22Rv1 (cell line): Measurements from ENCODE around the gene EMX1.

Source experiments
- ZFX ChIP-seq: fragments of 450-650 bp; IDR thresholded peaks from 2 replicates; pipeline ENCODE4 v1.6.1; 2017; ENCODE audit warnings: antibody characterized with exemption, borderline replicate concordance
- TF ChIP-seq, protein P1 (sequence below): fragments of 450-650 bp; IDR thresholded peaks from 2 replicates; pipeline ENCODE4 v1.5.1; 2017; ENCODE audit warnings: mild to moderate bottlenecking

DNA sequence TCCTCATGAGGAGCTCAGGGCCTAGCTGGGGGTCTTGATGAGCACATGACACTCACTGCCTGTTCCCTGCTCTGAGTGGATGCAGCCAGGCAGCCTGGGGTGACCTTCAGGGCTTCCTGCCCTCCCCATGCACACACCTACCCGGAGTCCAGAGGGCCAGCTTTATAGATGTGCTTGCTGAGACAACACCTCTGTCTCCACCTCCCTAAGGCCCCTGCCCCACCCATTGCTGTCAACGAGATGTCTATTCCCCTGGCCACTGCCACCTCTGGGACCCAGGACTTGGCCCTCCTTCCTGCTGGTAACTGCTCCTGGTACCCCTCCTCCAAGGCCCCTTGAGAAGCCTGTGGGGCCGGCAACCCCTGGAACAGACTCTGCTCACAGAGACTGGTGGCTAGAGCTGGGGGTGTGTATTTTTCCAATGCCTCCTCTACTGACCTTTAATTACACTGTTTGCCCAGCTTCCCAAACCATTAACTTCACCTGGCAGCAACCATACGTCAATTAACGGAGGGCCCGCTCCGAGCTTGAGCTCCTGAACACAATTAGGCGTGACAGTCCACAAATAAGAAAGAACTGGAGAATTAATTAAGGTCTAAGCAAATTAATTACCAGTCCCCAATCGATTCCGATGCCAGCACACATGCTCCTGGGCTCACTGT lies 66.3 kb downstream of the EMX1 start:
- TF ChIP-seq, protein P1, sequence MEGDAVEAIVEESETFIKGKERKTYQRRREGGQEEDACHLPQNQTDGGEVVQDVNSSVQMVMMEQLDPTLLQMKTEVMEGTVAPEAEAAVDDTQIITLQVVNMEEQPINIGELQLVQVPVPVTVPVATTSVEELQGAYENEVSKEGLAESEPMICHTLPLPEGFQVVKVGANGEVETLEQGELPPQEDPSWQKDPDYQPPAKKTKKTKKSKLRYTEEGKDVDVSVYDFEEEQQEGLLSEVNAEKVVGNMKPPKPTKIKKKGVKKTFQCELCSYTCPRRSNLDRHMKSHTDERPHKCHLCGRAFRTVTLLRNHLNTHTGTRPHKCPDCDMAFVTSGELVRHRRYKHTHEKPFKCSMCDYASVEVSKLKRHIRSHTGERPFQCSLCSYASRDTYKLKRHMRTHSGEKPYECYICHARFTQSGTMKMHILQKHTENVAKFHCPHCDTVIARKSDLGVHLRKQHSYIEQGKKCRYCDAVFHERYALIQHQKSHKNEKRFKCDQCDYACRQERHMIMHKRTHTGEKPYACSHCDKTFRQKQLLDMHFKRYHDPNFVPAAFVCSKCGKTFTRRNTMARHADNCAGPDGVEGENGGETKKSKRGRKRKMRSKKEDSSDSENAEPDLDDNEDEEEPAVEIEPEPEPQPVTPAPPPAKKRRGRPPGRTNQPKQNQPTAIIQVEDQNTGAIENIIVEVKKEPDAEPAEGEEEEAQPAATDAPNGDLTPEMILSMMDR: no peak
- TF ChIP-seq ZFX: no peak
